Measurements from ENCODE around the gene NPY1R.

- TF ChIP-seq CTCF (conservative IDR thresholded peaks at IDR 0.05) (no peak), ZFX (IDR thresholded peaks at IDR 0.05) (no peak)
Measured at GRCh38 chr4:163317110-163317509, 15.3 kb downstream of the NPY1R start.
